ENCODE data around the gene MYBPC1.

GRCh38 chr12:101597164-101597563, 2.4 kb downstream of the MYBPC1 start:
- TF ChIP-seq CTCF (conservative IDR thresholded peaks at IDR 0.05; ENCODE audit: low read depth, low read length): no peak
- TF ChIP-seq EZH2 (IDR thresholded peaks at IDR 0.05; ENCODE audit: low read length, unreplicated experiment): no peak
